GM19328 (cell line): ENCODE measurements around the gene MUC16.

Experiments used
- ATAC-seq: cut with Tn5 transposase; IDR thresholded peaks from one replicate; pipeline ENCODE4 v1.9.1; 2021; ENCODE audit warnings: mild to moderate bottlenecking, moderate library complexity; ENCODE audit not compliant: unreplicated experiment

MUC16 gene

GRCh38 chr19:9010693-9011092 is 484 bp upstream of the MUC16 start:
- ATAC-seq: no peak

- ATAC-seq: no peak
These were observed 778 bp downstream of the MUC16 start for GRCh38 chr19:9009431-9009830.

- no peak for ATAC-seq
These were observed 1.5 kb downstream of the MUC16 start for GRCh38 chr19:9008667-9009066.

GRCh38 chr19:9000933-9001332 is 9.3 kb downstream of the MUC16 start:
- ATAC-seq: no peak

GRCh38 chr19:8988204-8988603 is 22.0 kb downstream of the MUC16 start:
- no peak for ATAC-seq

GRCh38 chr19:8986296-8986695 is 23.9 kb downstream of the MUC16 start:
- no peak for ATAC-seq

- no peak for ATAC-seq
These were observed 36.6 kb downstream of the MUC16 start for GRCh38 chr19:8973501-8974091.

- ATAC-seq: no peak
These were observed 44.3 kb downstream of the MUC16 start for GRCh38 chr19:8965887-8966286.
